ENCODE results near the gene ABCA8. TPM values are rescaled to one million over a fixed set of nuclear protein-coding genes. Genes with fewer than 3 reads are reported as not detected.

The ABCA8 gene
- total and polyA plus RNA-seq, 4 donors: 2.7 to 187 (median 7.8) TPM

DNA sequence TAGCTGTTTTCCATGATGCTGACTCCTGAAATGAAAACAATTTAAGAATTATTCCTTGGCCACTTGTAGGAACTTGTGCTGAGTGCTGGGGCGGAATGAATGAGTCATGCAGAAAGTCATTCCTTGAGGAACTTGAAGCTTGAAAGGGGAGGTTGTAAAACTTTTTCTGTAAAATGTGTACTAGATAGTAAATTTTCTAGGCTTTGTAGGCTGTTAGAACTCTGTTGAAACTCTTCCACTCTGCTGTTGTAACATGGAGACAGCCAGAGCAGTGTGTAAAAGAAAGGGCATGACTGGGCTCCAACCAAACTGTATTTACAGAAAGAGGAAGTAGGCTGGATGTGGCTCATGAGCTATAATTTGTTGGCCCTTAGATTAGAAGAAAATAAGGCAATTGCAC is 46.1 kb downstream of the ABCA8 start:
- H3K9ac ChIP-seq (ENCODE audit: insufficient read depth in 1 of 2, low read length in 2 of 2): no peak overlapping the region
- no peaks in the 10 kb centered on the region for H3K27me3 ChIP-seq (ENCODE audit: control insufficient read depth in 3 of 3, insufficient read depth in 3 of 3, low read length in 2 of 3)
- H3K36me3 ChIP-seq (ENCODE audit: control insufficient read depth in 4 of 4, insufficient read depth in 4 of 4, low read length in 4 of 4): peaks cover 0 to 31% (median 11%) of the 10 kb centered on the region in 4 donors
- H3K27ac ChIP-seq (ENCODE audit: low read depth in 1 of 2, low read length in 1 of 2): peak overlapping the region; percentile 36 to 57
- TF ChIP-seq, protein P1, sequence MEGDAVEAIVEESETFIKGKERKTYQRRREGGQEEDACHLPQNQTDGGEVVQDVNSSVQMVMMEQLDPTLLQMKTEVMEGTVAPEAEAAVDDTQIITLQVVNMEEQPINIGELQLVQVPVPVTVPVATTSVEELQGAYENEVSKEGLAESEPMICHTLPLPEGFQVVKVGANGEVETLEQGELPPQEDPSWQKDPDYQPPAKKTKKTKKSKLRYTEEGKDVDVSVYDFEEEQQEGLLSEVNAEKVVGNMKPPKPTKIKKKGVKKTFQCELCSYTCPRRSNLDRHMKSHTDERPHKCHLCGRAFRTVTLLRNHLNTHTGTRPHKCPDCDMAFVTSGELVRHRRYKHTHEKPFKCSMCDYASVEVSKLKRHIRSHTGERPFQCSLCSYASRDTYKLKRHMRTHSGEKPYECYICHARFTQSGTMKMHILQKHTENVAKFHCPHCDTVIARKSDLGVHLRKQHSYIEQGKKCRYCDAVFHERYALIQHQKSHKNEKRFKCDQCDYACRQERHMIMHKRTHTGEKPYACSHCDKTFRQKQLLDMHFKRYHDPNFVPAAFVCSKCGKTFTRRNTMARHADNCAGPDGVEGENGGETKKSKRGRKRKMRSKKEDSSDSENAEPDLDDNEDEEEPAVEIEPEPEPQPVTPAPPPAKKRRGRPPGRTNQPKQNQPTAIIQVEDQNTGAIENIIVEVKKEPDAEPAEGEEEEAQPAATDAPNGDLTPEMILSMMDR (IDR thresholded peaks at IDR 0.05; ENCODE audit: control extremely low read depth, extremely low read depth): no peak
- 33 to 52% methylated on average over 1 of the region's 1 CpG for WGBS, 2 donors
- H3K9me3 ChIP-seq (ENCODE audit: control insufficient read depth in 4 of 4, insufficient read depth in 3 of 4, low read length in 3 of 4): peaks cover 0 to 3% (median 2%) of the 10 kb centered on the region in 4 donors
- peaks cover 0 to 8% (median 1%) of the 10 kb centered on the region in 5 donors for H3K4me1 ChIP-seq (ENCODE audit: control insufficient read depth in 5 of 5, insufficient read depth in 5 of 5, low read length in 5 of 5)
- H3K4me3 ChIP-seq: no peak overlapping the region
- peak; percentile 80 for ATAC-seq (ENCODE audit: insufficient read depth, low FRiP score)
- DNase-seq: peak in 2 of 3 donors; percentile 18 to 41

DNA sequence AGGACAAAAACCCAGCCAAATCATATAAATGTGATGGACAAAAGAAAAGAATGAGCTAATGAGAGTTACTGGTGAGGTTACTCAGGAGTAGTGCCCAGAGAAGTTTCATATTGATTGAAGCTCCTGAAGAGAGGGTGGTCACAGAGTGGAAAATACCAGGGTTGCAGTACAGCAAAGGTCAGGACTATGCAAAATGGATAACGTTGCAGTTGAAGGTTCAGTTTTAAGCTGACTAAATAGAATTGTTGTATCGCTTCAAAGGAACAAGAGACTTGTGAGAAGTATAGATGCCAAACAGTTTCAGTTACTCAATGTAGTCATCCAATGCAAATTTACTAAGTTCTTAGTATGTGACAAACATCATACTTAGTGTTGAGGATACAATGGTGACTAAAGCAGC is 47.1 kb downstream of the ABCA8 start:
- 81 to 93% methylated on average over 2 of the region's 2 CpGs for WGBS, 2 donors
- H3K36me3 ChIP-seq (ENCODE audit: control insufficient read depth in 4 of 4, insufficient read depth in 4 of 4, low read length in 4 of 4): peaks cover 0 to 33% (median 12%) of the 10 kb centered on the region in 4 donors
- H3K27me3 ChIP-seq (ENCODE audit: control insufficient read depth in 3 of 3, insufficient read depth in 3 of 3, low read length in 2 of 3): no peaks in the 10 kb centered on the region
- H3K4me1 ChIP-seq (ENCODE audit: control insufficient read depth in 5 of 5, insufficient read depth in 5 of 5, low read length in 5 of 5): peaks cover 0 to 8% (median 1%) of the 10 kb centered on the region in 5 donors
- peaks cover 0 to 3% (median under 1%) of the 10 kb centered on the region in 4 donors for H3K9me3 ChIP-seq (ENCODE audit: control insufficient read depth in 4 of 4, insufficient read depth in 3 of 4, low read length in 3 of 4)
- no peak overlapping the region for H3K4me3 ChIP-seq
- no peak for ATAC-seq (ENCODE audit: insufficient read depth, low FRiP score)
- H3K27ac ChIP-seq (ENCODE audit: low read depth in 1 of 2, low read length in 1 of 2): no peak overlapping the region
- no peak overlapping the region for H3K9ac ChIP-seq (ENCODE audit: insufficient read depth in 1 of 2, low read length in 2 of 2)
- TF ChIP-seq, protein P1 (IDR thresholded peaks at IDR 0.05; ENCODE audit: control extremely low read depth, extremely low read depth): no peak
- DNase-seq: no peak

DNA sequence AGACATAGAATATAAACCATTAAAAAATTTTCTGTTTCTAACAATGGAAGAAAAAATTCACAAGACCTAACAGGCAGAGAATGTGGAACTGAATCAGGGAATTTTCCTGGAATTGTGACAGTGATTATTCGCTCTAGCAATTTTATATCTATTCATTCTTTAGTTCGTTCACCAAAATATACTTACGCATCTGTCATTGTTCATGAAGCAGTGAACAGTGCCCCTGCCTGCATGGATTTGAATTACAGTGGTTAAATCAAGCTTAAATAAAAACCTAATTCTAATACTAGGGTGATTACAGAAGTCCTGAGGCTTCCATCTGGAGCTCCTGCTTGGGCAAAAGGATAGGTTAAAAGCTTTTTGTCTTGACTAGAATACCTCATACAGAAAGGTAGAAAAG is 48.6 kb downstream of the ABCA8 start:
- Histone ChIP-seq H3K9me3 (ENCODE audit: control insufficient read depth in 4 of 4, insufficient read depth in 3 of 4, low read length in 3 of 4) (peaks cover 0 to 2% (median 0%) of the 10 kb centered on the region in 4 donors), H3K27me3 (ENCODE audit: control insufficient read depth in 3 of 3, insufficient read depth in 3 of 3, low read length in 2 of 3) (no peaks in the 10 kb centered on the region), H3K9ac (ENCODE audit: insufficient read depth in 1 of 2, low read length in 2 of 2) (no peak overlapping the region), H3K36me3 (ENCODE audit: control insufficient read depth in 4 of 4, insufficient read depth in 4 of 4, low read length in 4 of 4) (peaks cover 0 to 43% (median 15%) of the 10 kb centered on the region in 4 donors), H3K4me3 (no peak overlapping the region), H3K4me1 (ENCODE audit: control insufficient read depth in 5 of 5, insufficient read depth in 5 of 5, low read length in 5 of 5) (peaks cover 0 to 8% (median 1%) of the 10 kb centered on the region in 5 donors), H3K27ac (ENCODE audit: low read depth in 1 of 2, low read length in 1 of 2) (no peak overlapping the region)
- 83 to 85% methylated on average over 3 of the region's 3 CpGs for WGBS, 2 donors
- DNase-seq (peak in 1 of 3 donors; percentile 30), ATAC-seq (ENCODE audit: insufficient read depth, low FRiP score) (no peak)
- TF ChIP-seq, protein P1 (IDR thresholded peaks at IDR 0.05; ENCODE audit: control extremely low read depth, extremely low read depth): no peak

DNA sequence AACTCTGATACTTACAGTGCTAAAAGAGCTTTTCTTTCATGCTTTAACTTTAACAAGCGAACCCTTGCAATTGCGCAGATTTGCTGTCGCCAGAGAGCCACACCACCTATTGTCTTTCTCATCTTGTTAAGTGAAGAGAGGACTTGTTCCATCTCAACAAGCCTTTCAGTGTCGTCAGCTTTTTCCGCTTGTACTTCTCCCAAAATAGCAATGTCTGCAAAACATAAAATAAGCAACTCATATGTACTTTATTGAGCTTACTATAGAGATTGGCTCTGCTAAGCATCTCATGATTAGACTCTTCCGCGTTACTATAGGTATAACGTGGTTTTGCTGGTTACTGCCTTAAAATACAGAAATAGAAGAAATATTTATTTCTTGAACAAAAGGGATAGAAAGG is 51.9 kb downstream of the ABCA8 start:
- no peak overlapping the region for H3K9ac ChIP-seq (ENCODE audit: insufficient read depth in 1 of 2, low read length in 2 of 2)
- H3K9me3 ChIP-seq (ENCODE audit: control insufficient read depth in 4 of 4, insufficient read depth in 3 of 4, low read length in 3 of 4): no peaks in the 10 kb centered on the region
- TF ChIP-seq, protein P1 (IDR thresholded peaks at IDR 0.05; ENCODE audit: control extremely low read depth, extremely low read depth): no peak
- ATAC-seq (ENCODE audit: insufficient read depth, low FRiP score): no peak
- no peak for DNase-seq
- no peaks in the 10 kb centered on the region for H3K27me3 ChIP-seq (ENCODE audit: control insufficient read depth in 3 of 3, insufficient read depth in 3 of 3, low read length in 2 of 3)
- peaks cover 0 to 51% (median 21%) of the 10 kb centered on the region in 4 donors for H3K36me3 ChIP-seq (ENCODE audit: control insufficient read depth in 4 of 4, insufficient read depth in 4 of 4, low read length in 4 of 4)
- no peak overlapping the region for H3K4me3 ChIP-seq
- no peaks in the 10 kb centered on the region for H3K4me1 ChIP-seq (ENCODE audit: control insufficient read depth in 5 of 5, insufficient read depth in 5 of 5, low read length in 5 of 5)
- WGBS, 2 donors: 84 to 92% methylated on average over 8 of the region's 8 CpGs
- H3K27ac ChIP-seq (ENCODE audit: low read depth in 1 of 2, low read length in 1 of 2): no peak overlapping the region
